ENCODE data around the gene PARL.

PARL gene

DNA sequence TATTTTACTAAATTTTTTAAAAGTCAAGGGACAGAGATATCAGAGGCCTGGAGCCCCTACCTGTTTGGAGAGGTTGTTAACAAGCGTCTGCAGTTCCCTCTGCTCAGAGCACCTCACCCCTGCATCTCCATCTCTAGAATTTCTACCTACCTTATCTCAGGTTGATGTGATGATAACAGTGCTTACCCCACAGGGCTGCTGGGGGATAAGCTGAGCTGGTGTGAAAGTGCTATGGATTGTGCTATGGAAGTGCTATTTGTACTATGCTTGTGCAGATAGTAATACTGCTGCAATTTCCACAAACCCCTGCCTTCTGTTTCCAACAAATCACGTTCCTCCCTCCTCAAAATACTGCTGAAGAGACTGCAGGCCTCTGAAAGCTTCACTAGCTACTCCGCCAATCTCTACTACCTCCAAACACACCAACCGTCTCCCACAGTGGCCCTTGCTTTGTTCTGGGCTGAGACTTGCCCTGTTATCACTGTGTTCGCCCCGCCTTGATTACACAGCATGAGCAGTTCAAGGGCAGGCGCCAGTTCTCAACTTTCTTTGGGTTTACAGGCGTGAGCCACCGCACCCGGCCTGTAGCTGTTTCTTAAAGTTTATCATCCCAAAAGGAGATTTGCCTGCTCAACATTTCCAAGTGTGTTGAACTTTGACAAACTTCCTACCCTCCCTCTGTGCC lies 28.4 kb upstream of the PARL start:
- no peak for DNase-seq (ENCODE audit: extremely low read depth, low read depth)
- TF ChIP-seq, protein P1, sequence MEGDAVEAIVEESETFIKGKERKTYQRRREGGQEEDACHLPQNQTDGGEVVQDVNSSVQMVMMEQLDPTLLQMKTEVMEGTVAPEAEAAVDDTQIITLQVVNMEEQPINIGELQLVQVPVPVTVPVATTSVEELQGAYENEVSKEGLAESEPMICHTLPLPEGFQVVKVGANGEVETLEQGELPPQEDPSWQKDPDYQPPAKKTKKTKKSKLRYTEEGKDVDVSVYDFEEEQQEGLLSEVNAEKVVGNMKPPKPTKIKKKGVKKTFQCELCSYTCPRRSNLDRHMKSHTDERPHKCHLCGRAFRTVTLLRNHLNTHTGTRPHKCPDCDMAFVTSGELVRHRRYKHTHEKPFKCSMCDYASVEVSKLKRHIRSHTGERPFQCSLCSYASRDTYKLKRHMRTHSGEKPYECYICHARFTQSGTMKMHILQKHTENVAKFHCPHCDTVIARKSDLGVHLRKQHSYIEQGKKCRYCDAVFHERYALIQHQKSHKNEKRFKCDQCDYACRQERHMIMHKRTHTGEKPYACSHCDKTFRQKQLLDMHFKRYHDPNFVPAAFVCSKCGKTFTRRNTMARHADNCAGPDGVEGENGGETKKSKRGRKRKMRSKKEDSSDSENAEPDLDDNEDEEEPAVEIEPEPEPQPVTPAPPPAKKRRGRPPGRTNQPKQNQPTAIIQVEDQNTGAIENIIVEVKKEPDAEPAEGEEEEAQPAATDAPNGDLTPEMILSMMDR (IDR thresholded peaks at IDR 0.05; ENCODE audit: low read depth, low read length) = no peak

DNA sequence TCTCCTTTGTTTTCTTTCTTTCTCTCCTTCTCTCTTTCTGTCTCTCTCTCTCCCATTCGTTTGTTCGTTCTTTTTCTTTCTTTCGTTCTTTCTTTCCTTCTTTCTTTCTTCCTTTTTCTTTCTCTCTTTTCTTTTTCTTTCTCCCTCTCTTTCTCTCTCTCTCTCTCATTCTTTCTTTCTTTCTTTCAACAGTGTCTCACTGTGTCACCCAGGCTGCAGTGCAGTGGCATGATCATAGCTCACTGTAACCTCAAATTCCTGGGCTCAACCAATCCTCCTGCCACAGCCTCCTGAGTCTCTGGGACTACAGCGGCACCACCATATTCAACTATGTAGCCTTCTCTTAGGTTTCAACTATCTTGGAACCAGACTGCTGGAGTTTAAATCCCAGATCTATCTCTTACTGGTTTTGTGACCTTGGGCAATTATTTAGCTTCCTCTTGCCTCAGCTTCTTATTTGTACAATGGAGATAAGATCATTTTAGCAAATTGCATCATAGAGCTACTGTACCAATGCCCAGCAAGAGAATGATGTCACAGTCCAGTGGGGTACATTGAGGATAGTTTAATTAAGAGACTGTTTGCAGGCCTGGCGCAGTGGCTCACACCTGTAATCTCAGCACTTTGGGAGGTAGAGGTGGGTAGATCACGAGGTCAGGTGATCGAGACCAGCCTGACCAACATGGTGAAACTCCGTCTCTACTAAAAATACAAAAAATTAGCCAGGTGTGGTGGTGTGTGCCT lies 27.3 kb upstream of the PARL start:
- DNase-seq (ENCODE audit: extremely low read depth, low read depth) = no peak
- TF ChIP-seq, protein P1 (IDR thresholded peaks at IDR 0.05; ENCODE audit: low read depth, low read length) = no peak

GRCh38 chr3:183911087-183911486 lies 26.4 kb upstream of the PARL start:
- TF ChIP-seq, protein P1 (IDR thresholded peaks at IDR 0.05; ENCODE audit: low read depth, low read length) = no peak
- no peak for DNase-seq (ENCODE audit: extremely low read depth, low read depth)

DNA sequence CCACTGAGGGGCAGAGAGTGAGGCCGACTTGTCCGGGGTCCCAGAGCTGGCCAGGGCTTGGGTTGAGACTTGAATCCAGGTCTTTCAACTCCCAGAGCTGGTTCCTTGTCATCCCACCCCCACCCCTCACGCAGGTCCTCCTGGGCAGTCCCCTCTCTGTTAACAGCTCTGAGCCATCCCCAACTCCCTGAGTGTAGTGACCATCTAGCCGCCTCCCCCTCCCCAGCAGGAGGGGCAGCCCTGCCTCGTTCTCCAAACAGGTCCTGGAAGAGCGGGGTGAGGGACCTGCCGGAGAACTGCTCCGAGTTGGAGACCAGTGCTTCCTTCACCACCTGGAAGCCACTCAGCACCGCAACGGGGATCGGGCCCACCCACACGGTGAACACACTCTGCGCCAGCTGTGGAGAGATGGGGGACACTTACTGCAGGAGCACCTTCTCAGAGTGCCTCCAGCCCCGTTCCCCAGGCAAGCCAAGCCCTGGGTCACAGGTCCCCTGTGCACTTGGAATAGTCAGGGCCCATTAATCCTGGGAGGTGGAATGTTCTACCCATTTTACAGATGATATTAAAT lies 24.4 kb upstream of the PARL start:
- TF ChIP-seq, protein P1 (IDR thresholded peaks at IDR 0.05; ENCODE audit: low read depth, low read length) = no peak
- no peak for DNase-seq (ENCODE audit: extremely low read depth, low read depth)

- DNase-seq (ENCODE audit: extremely low read depth, low read depth) = no peak
- TF ChIP-seq, protein P1 (IDR thresholded peaks at IDR 0.05; ENCODE audit: low read depth, low read length) = no peak
Observed at GRCh38 chr3:183907911-183908331, 23.2 kb upstream of the PARL start.

- DNase-seq (ENCODE audit: extremely low read depth, low read depth) = no peak
- TF ChIP-seq, protein P1 (IDR thresholded peaks at IDR 0.05; ENCODE audit: low read depth, low read length) = no peak
Observed at GRCh38 chr3:183907176-183907575, 22.5 kb upstream of the PARL start.
